Measurements from ENCODE around the gene AHNAK.

DNA sequence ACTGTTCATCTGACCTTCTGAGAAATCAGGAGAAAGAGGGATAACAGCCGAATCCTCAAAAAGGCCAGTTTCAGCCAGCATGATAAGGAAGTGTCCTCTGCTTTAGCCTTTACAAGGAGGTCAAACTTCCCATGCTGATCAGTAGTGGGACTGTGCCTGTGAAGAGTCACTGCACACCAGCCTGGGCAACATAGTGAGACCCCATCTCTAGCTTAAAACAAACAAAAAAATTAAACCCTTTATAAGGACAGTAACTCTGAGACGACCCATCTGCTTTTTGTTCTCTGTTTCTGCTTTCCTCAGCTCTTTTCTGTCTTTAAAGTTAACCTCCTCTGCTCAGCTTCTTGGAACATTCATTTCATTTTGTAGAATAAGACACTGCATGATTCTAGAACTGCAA, 78.0 kb downstream of the AHNAK start:
- no peak for TF ChIP-seq POLR2A (IDR thresholded peaks at IDR 0.05)
- TF ChIP-seq, protein P1, sequence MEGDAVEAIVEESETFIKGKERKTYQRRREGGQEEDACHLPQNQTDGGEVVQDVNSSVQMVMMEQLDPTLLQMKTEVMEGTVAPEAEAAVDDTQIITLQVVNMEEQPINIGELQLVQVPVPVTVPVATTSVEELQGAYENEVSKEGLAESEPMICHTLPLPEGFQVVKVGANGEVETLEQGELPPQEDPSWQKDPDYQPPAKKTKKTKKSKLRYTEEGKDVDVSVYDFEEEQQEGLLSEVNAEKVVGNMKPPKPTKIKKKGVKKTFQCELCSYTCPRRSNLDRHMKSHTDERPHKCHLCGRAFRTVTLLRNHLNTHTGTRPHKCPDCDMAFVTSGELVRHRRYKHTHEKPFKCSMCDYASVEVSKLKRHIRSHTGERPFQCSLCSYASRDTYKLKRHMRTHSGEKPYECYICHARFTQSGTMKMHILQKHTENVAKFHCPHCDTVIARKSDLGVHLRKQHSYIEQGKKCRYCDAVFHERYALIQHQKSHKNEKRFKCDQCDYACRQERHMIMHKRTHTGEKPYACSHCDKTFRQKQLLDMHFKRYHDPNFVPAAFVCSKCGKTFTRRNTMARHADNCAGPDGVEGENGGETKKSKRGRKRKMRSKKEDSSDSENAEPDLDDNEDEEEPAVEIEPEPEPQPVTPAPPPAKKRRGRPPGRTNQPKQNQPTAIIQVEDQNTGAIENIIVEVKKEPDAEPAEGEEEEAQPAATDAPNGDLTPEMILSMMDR (IDR thresholded peaks at IDR 0.05), result no peak

All from ovary (tissue), 3 donors.